Ishikawa (cell line): ENCODE data around the gene LPIN2.

ENCODE experiments used
- CEBPB ChIP-seq: IDR thresholded peaks from 2 replicates; pipeline ENCODE4 v1.6.1; 2012
- CREB1 ChIP-seq: IDR thresholded peaks from 2 replicates; pipeline ENCODE4 v1.6.1; 2012; ENCODE audit warnings: low read depth
- EGR1 ChIP-seq: IDR thresholded peaks from 2 replicates; pipeline ENCODE4 v1.6.1; 2012
- EP300 ChIP-seq: IDR thresholded peaks from 2 replicates; pipeline ENCODE4 v1.6.1; 2012; ENCODE audit warnings: borderline replicate concordance
- FOXM1 ChIP-seq: IDR thresholded peaks from 2 replicates; pipeline ENCODE4 v1.6.1; 2012; ENCODE audit warnings: low read depth, borderline replicate concordance
- NFIC ChIP-seq: IDR thresholded peaks from 2 replicates; pipeline ENCODE4 v1.6.1; 2012
- RAD21 ChIP-seq: IDR thresholded peaks from 2 replicates; pipeline ENCODE4 v1.6.1; 2012; ENCODE audit warnings: low read depth
- TAF1 ChIP-seq: IDR thresholded peaks from 2 replicates; pipeline ENCODE4 v1.6.1; 2012; ENCODE audit warnings: low read depth, mild to moderate bottlenecking
- TCF12 ChIP-seq: IDR thresholded peaks from 2 replicates; pipeline ENCODE4 v1.6.1; 2012; ENCODE audit warnings: low read depth
- TEAD4 ChIP-seq: IDR thresholded peaks from 2 replicates; pipeline ENCODE4 v1.6.1; 2012
- YY1 ChIP-seq: IDR thresholded peaks from 2 replicates; pipeline ENCODE4 v1.6.1; 2012; ENCODE audit warnings: low read depth
- ZBTB7A ChIP-seq: IDR thresholded peaks from 2 replicates; pipeline ENCODE4 v1.6.1; 2012; ENCODE audit warnings: low read depth
- TF ChIP-seq, protein P1 (sequence below): IDR thresholded peaks from 2 replicates; pipeline ENCODE4 v1.6.1; 2012
- TF ChIP-seq, protein P2 (sequence below): IDR thresholded peaks from 2 replicates; pipeline ENCODE4 v1.6.1; 2012
- TF ChIP-seq, protein P3 (sequence below): IDR thresholded peaks from 2 replicates; pipeline ENCODE4 v1.6.1; 2012; ENCODE audit warnings: low read depth, mild to moderate bottlenecking

Gene LPIN2

DNA sequence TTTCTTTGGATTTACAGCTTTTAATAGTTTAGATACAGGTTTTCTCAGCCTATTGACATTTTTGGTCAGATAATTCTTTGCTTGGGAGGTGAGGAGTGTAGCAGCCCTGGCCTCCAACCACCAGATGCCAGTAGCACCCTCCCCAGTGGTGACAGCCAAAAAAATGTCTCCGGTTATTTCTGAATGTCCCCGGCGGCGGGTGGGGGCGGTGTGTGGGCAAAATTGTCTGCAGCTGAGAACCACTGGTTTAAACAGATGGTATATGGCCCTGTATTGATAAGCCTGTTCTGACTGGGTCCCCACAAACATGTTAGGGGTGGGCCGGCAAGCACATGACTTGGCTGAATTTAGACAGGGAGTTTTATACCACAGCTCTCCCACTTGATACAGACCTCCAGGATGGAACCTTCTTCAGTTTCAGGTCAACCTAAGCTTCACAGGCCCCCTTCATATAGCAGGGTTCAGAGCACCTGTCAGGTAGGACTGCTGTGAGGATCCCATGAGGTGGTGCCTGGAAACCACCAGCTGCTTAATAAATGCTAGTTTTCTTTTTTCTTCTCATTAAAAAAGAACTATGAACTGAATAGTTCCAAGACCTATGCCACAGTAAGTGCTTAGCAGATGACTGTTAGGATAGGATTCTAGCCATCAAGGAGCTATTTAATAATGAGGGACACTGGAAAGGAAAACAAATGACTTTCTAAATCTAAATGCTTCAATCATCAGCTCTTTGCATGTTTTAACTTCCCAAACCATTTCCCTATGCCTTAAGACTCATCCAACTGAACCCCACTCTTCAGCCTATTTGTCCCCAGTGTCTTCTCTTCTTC is 18.1 kb downstream of the LPIN2 start:
- TF ChIP-seq RAD21 = 0 out of 2 replicates have a peak, but pooled peaks have one; percentile 14
- no peak for TF ChIP-seq EP300

DNA sequence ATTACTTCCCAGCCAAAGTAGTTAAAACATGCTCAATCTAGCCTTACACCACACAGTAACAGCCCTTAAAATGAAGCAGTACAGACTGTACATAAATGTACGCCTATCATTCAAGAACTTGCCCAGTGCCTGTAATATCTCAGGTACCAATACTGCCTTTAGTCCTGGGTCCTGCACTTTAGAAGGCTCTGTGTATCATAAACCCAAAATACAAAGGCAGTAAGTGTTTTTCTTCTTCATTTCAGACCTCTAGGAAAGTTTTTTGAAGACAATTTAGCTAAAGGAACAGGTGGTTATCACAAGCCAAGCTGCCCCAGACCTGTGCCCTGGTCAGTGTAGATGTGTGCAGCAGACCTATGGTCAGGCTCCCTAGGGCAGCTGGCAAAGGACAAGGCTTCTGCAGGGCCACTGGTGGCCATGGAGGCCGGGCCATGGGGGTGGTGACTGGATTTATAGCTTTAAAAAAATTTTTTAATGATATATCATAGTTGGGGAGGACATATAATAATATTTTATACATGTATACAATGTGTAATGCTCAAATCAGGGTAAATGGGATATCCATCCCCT is 18.8 kb downstream of the LPIN2 start:
- TF ChIP-seq TCF12 (no peak), FOXM1 (no peak), YY1 (no peak), RAD21 (no peak), NFIC (no peak), EGR1 (no peak), CEBPB (no peak), EP300 (no peak), TEAD4 (no peak), ZBTB7A (no peak), CREB1 (no peak)
- TF ChIP-seq, protein P1, sequence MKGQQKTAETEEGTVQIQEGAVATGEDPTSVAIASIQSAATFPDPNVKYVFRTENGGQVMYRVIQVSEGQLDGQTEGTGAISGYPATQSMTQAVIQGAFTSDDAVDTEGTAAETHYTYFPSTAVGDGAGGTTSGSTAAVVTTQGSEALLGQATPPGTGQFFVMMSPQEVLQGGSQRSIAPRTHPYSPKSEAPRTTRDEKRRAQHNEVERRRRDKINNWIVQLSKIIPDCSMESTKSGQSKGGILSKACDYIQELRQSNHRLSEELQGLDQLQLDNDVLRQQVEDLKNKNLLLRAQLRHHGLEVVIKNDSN = no peak
- TF ChIP-seq, protein P2, sequence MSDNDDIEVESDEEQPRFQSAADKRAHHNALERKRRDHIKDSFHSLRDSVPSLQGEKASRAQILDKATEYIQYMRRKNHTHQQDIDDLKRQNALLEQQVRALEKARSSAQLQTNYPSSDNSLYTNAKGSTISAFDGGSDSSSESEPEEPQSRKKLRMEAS = no peak

DNA sequence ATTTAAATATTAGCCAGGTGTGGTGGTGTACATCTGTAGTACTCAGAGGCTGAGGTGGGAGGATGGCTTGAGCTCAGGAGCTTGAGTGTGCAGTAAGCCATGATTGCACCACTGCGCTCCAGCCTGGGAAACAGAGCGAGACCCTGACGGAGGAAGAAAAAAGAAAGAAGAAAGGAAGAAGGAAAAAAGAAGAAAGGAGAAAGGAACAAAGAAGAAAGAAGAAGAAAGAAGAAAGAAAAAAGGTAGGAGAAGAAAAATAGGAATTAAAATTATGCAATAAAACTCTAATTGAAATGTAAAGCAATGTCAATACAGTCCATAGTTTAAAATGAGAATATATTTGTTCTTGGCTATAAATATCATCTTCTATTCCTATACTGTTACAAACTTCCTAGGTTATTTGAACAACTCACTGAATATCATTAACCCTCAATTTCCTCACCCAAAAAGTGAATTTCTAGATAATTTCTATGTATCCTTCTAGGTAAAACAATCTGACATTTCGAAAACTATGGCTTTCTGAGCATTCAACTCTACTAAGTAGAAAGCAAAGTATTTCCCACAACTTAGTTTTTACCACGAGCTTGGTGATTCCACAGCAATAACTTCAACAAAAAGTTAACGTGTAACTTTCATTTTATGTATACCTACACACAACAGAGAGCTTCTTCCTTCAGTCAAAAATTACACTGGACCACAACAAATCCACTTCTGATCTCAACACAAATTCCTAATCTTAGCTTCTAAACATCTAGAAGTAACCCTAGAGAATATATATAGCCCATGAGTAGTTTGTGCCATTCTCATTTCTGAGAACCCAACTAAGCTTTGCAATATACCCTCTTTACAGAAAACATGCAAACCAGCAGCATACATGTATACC is 19.7 kb downstream of the LPIN2 start:
- TF ChIP-seq, protein P2 = no peak
- TF ChIP-seq EGR1 (no peak), ZBTB7A (no peak), NFIC (no peak), FOXM1 (no peak), EP300 (no peak), TEAD4 (no peak), CREB1 (no peak), TCF12 (no peak), RAD21 (no peak), CEBPB (no peak), TAF1 (no peak), YY1 (no peak)
- TF ChIP-seq, protein P3, sequence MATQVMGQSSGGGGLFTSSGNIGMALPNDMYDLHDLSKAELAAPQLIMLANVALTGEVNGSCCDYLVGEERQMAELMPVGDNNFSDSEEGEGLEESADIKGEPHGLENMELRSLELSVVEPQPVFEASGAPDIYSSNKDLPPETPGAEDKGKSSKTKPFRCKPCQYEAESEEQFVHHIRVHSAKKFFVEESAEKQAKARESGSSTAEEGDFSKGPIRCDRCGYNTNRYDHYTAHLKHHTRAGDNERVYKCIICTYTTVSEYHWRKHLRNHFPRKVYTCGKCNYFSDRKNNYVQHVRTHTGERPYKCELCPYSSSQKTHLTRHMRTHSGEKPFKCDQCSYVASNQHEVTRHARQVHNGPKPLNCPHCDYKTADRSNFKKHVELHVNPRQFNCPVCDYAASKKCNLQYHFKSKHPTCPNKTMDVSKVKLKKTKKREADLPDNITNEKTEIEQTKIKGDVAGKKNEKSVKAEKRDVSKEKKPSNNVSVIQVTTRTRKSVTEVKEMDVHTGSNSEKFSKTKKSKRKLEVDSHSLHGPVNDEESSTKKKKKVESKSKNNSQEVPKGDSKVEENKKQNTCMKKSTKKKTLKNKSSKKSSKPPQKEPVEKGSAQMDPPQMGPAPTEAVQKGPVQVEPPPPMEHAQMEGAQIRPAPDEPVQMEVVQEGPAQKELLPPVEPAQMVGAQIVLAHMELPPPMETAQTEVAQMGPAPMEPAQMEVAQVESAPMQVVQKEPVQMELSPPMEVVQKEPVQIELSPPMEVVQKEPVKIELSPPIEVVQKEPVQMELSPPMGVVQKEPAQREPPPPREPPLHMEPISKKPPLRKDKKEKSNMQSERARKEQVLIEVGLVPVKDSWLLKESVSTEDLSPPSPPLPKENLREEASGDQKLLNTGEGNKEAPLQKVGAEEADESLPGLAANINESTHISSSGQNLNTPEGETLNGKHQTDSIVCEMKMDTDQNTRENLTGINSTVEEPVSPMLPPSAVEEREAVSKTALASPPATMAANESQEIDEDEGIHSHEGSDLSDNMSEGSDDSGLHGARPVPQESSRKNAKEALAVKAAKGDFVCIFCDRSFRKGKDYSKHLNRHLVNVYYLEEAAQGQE = no peak
- TF ChIP-seq, protein P1 = no peak

DNA sequence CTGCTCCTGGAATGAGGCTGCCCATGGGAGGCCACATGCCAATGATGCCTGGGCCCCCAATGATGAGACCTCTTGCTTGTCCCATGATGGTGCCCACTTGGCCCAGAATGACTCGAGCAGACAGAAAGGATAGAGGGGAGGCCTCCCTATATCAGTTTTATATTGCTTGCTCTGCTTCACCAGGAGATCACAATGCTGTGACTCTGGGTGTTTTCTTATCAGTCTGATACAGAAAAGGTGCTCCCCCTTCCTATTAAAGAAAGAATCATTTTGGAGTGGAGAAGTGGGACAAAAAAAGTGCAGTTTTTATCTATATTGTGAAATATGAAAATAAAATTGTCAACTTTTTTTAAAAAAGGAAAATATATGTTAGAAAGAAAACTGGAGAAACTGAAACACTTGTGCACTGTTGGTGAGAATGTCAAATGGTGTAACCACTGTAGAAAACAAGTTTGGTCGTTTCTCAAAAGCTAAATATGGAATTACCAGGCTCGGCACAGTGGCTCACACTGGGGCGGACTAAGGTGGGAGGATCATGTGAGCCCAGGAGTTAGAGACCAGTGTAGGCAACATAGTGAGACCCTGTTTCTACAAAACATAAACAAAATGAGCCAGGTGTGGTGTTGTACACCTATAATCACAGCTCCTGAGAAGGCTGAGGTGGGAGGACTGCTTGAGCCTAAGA is 21.8 kb downstream of the LPIN2 start:
- TF ChIP-seq, protein P3 = no peak
- TF ChIP-seq TAF1 = no peak
- TF ChIP-seq, protein P1 = no peak
